ENCODE results near the gene MTHFD1. TPM values are rescaled to one million over a fixed set of nuclear protein-coding genes. Genes with fewer than 3 reads are reported as not detected.

Gene MTHFD1
- polyA plus RNA-seq, 1 donor (not counting 4 experiments of a cell fraction or from before 2014, with no cell fraction given): 63.2 TPM

DNA sequence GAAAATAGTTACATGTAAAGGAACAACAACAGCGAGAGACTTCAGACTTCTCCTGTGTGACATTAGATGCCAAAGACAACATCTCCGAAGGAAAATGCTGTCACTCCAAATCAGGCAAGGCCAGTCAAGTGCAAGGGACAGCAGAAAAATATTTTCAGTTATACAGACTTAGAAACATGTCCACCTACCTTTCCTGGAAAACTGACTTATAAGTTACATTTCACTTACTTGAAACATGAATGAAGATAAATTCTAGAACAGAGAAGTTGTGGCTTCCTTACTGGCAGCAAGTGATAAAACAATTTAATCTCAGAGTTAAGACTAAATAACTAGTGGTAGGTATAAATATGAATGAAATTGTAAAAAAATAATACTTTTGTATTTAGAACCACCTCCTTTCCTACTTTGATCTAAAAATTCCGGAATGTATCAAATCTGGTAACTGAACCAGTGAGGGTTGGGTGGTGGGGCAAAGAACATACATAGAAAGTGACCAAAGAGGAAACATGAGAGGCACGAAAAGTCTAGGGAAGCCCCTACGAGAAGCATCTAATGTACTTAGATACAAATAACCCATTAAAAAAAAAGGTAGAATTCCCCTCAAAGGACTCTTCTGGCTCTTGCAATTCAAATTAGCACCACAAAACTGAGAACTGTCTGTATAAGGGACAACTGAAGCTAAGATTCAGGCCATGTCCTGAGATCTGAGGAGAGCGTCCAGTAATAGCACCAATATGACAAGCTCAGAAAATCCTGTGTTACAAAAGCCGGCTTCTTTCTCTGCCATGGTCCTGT is 21.2 kb downstream of the MTHFD1 start:
- Histone ChIP-seq H3K27ac (ENCODE audit: control insufficient read depth, insufficient read depth, low read length) (peak overlapping the region; percentile 31), H3K9ac (ENCODE audit: control insufficient read depth, extremely low read depth, insufficient read depth, low read length) (no peak overlapping the region), H3K4me3 (ENCODE audit: control insufficient read depth in 2 of 3, extremely low read depth in 1 of 3, insufficient read depth in 2 of 3, low read depth in 1 of 3, low read length in 3 of 3) (no peak overlapping the region), H3K4me1 (ENCODE audit: control insufficient read depth, extremely low read depth, insufficient read depth, low read length) (peaks cover 6% of the 10 kb centered on the region), H3K9me1 (ENCODE audit: control insufficient read depth, extremely low read depth, insufficient read depth, low read length) (no peaks in the 10 kb centered on the region), H3K27me3 (ENCODE audit: control insufficient read depth, extremely low read depth, insufficient read depth, low read length) (no peaks in the 10 kb centered on the region), H4K20me1 (ENCODE audit: control insufficient read depth, extremely low read depth, insufficient read depth, low read length) (no peaks in the 10 kb centered on the region), H3K4me2 (ENCODE audit: control insufficient read depth, extremely low read depth, insufficient read depth, low read depth, low read length) (no peak overlapping the region), H2AFZ (ENCODE audit: control insufficient read depth, low read length) (no peak overlapping the region), H3K9me3 (ENCODE audit: control insufficient read depth, low read depth, low read length) (no peaks in the 10 kb centered on the region), H3K36me3 (ENCODE audit: control insufficient read depth in 2 of 2, extremely low read depth in 1 of 2, insufficient read depth in 2 of 2, low read length in 2 of 2) (peaks cover 6 to 13% of the 10 kb centered on the region in 2 experiments), H3K79me2 (ENCODE audit: control insufficient read depth, insufficient read depth, low read length) (peaks cover 22% of the 10 kb centered on the region)
- TF ChIP-seq CTCF (optimal IDR thresholded peaks at IDR 0.05 in 1 of 3, IDR thresholded peaks at IDR 0.05 in 1 of 3, conservative IDR thresholded peaks at IDR 0.05 in 1 of 3; ENCODE audit: extremely low read depth in 1 of 3, insufficient read depth in 2 of 3, low read length in 3 of 3) (no peak), EZH2 (IDR thresholded peaks at IDR 0.05; ENCODE audit: low read length) (no peak)
- no peak for FAIRE-seq
- dilution Hi-C loops (cut with MboI; ENCODE audit: extremely low pct_ligation_motif_present, low sequenced_read_pairs): no loop called here
- no peak for DNase-seq (ENCODE audit: low read depth, low spot score)

DNA sequence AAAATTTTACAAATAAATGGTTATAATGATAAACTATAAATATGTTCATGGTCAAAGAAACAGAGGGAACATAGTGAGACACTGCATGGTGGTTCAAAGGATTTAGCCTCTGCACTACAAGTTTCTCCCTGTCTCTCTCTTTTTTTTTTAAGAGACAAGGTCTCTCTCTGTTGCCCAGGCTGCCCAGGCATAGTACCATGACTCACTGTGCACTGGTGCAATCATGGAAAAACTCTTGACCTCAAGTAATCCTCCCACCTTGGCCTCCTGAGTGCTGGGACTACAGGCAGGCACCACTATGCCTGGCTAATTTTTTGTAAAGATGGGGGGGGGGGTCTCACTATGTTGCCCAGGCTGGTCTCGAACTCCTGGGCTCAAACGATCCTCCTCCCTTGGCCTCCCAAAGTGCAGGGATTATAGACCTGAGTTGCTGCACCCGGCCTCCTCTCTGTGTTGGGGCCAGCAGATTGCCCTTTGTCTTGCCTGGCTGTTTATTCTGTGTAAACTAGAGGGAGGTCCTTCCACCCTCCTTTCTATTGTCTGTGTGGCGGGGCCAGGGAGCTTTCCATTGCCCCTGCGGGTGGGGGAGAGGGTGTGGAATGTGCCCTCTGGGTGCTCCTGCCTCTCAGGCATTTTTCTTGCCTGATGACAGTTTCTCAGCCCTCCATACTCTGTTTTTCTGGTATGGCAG is 22.1 kb downstream of the MTHFD1 start:
- Histone ChIP-seq H3K9ac (ENCODE audit: control insufficient read depth, extremely low read depth, insufficient read depth, low read length) (no peak overlapping the region), H3K4me3 (ENCODE audit: control insufficient read depth in 2 of 3, extremely low read depth in 1 of 3, insufficient read depth in 2 of 3, low read depth in 1 of 3, low read length in 3 of 3) (no peak overlapping the region), H3K4me2 (ENCODE audit: control insufficient read depth, extremely low read depth, insufficient read depth, low read depth, low read length) (no peak overlapping the region), H4K20me1 (ENCODE audit: control insufficient read depth, extremely low read depth, insufficient read depth, low read length) (no peaks in the 10 kb centered on the region), H3K9me1 (ENCODE audit: control insufficient read depth, extremely low read depth, insufficient read depth, low read length) (no peaks in the 10 kb centered on the region), H2AFZ (ENCODE audit: control insufficient read depth, low read length) (no peak overlapping the region), H3K79me2 (ENCODE audit: control insufficient read depth, insufficient read depth, low read length) (peaks cover 15% of the 10 kb centered on the region), H3K27ac (ENCODE audit: control insufficient read depth, insufficient read depth, low read length) (peak overlapping the region; percentile 31), H3K27me3 (ENCODE audit: control insufficient read depth, extremely low read depth, insufficient read depth, low read length) (no peaks in the 10 kb centered on the region), H3K4me1 (ENCODE audit: control insufficient read depth, extremely low read depth, insufficient read depth, low read length) (peaks cover 6% of the 10 kb centered on the region), H3K9me3 (ENCODE audit: control insufficient read depth, low read depth, low read length) (no peaks in the 10 kb centered on the region), H3K36me3 (ENCODE audit: control insufficient read depth in 2 of 2, extremely low read depth in 1 of 2, insufficient read depth in 2 of 2, low read length in 2 of 2) (peaks cover 6 to 13% of the 10 kb centered on the region in 2 experiments)
- dilution Hi-C loops (cut with MboI; ENCODE audit: extremely low pct_ligation_motif_present, low sequenced_read_pairs): no loop called here
- no peak for DNase-seq (ENCODE audit: low read depth, low spot score)
- FAIRE-seq: no peak
- TF ChIP-seq CTCF (optimal IDR thresholded peaks at IDR 0.05 in 1 of 3, IDR thresholded peaks at IDR 0.05 in 1 of 3, conservative IDR thresholded peaks at IDR 0.05 in 1 of 3; ENCODE audit: extremely low read depth in 1 of 3, insufficient read depth in 2 of 3, low read length in 3 of 3) (no peak), EZH2 (IDR thresholded peaks at IDR 0.05; ENCODE audit: low read length) (no peak)
